Stomach (tissue), 9 donors: ENCODE measurements around the gene ITGB4. TPM values are rescaled to one million over a fixed set of nuclear protein-coding genes. Genes with fewer than 3 reads are reported as not detected.

Source experiments
- DNase-seq, 2 donors: peaks; one replicate each; pipeline versions ENCODE4 v3.0.0 to v3.0.0-alpha.2; 2013 to 2019
- H3K27ac ChIP-seq, 5 donors: fragments of 200-600 bp in 4 of 5; sonication (generic) in 4 of 5; one replicate each; pipeline ENCODE4 v1.5.1; 2013 to 2019; ENCODE audit warnings: mild to moderate bottlenecking in 1 of 5, moderate library complexity in 1 of 5
- H3K27me3 ChIP-seq, 3 donors: fragments of 200-600 bp; sonication (generic); one replicate each; pipeline ENCODE4 v1.5.1; 2017 to 2019; ENCODE audit warnings: mixed run types in 1 of 3
- H3K36me3 ChIP-seq, 4 donors: fragments of 200-600 bp; sonication (generic); 1 replicate in 3 of 4; 2 replicates in 1 of 4; pipeline ENCODE4 v1.5.1; 2016 to 2019
- H3K4me1 ChIP-seq, 4 donors: fragments of 200-600 bp; sonication (generic); one replicate each; pipeline ENCODE4 v1.5.1; 2016 to 2019
- H3K4me3 ChIP-seq, 4 donors: fragments of 200-600 bp; sonication (generic) in 3 of 4; one replicate each; pipeline ENCODE4 v1.5.1; 2016 to 2019; ENCODE audit warnings: mild to moderate bottlenecking in 1 of 4
- H3K9me3 ChIP-seq, 4 donors: fragments of 200-600 bp; sonication (generic); one replicate each; pipeline ENCODE4 v1.5.1; 2016 to 2019
- CTCF ChIP-seq, 7 experiments: fragments of 450-650 bp in 4 of 7; fragments of 200-600 bp in 3 of 7; sonication (generic) in 3 of 7; IDR thresholded peaks; one replicate each; pipeline ENCODE4 v1.5.1; 2016 to 2019; ENCODE audit warnings: antibody characterized with exemption in 7 of 7, control low read depth in 2 of 7, mild to moderate bottlenecking in 1 of 7
- EP300 ChIP-seq: sonication (generic); formaldehyde crosslinking; IDR thresholded peaks from one replicate; pipeline ENCODE4 v1.6.1; 2017; ENCODE audit warnings: antibody characterized with exemption
- POLR2A ChIP-seq, 4 donors: fragments of 450-650 bp; IDR thresholded peaks; one replicate each; pipeline ENCODE4 v1.6.1; 2016; ENCODE audit warnings: antibody characterized with exemption in 4 of 4, control low read depth in 2 of 4, mild to moderate bottlenecking in 1 of 4, moderate library complexity in 1 of 4
- POLR2AphosphoS5 ChIP-seq, 3 donors: sonication (generic); formaldehyde crosslinking; IDR thresholded peaks; one replicate each; pipeline ENCODE4 v1.6.1; 2016; ENCODE audit warnings: antibody characterized with exemption in 3 of 3
- WGBS, 5 donors: extraction: QIAGEN DNeasy Blood & Tissue Kit in 3 of 5; methylation state at CpG; one replicate each; pipeline versions ENCODE4 v1.1.5 to v1.1.7; 2013 to 2018; 5-methylcytosine and 5-hydroxymethylcytosine counted together
- intact Hi-C: fragments of 100-400 bp; cut with DNase I; formaldehyde crosslinking; loops from one replicate; pipeline ENCODE4 v1.15.1; 2023; ENCODE audit warnings: low total_unique reads
- polyA plus RNA-seq, 3 donors: library from polyadenylated mRNA; stranded (reverse); fragments of 200-250 nt; gene quantifications; one replicate each; pipeline ENCODE4 v1.2.3, GENCODE V29; 2013
- total RNA-seq, 5 donors: library from RNA; depleted of rRNA; stranded (reverse); fragments of >200 nt; gene quantifications; one replicate each; pipeline versions ENCODE4 v1.1.0 to v1.2.3, GENCODE V29; 2014 to 2016
- donor health status: healthy with polysubstance abuse.
- donor health status: Bipolar disorder and iron deficiency.
- donor health status: healthy.

Gene ITGB4
- total and polyA plus RNA-seq, 8 donors, result 33.6 to 137 (median 92.6) TPM

DNA sequence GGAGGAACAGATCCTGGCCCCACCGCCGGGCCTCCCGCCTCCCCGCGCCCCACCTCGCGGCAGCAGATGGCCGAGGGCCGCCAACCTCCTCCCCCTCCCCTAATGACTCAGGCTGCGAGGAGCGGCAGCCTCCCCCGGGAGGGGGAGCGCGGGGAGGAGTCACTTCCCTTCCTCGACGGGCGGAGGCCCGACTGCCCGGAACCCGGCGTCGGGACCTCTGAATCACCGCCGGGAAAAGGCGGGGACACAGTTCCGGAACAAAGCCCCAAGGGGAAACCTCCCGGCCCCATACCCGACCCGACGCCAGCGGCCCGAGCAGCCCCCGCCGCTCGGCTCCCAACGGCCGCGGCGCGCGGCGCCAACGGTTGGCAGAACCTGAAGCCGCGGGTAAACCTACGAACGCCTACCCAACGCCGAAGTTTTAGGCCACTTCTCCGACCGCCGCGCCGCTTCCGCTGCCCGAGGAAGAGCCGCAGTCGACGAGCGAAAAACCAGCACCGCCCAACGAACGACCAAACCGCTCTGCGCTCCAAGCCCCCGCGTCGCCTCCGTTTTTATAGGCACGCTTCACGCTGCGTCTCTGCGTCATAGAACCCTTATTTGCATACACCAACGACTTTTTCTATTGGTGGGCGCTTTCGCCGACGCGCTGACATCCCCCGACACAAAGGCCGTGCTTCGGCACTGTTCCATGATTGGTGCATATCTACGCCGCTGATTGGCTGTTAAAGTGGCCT is 58.2 kb downstream of the ITGB4 start:
- peak; percentile 76 for TF ChIP-seq EP300
- TF ChIP-seq POLR2A (IDR thresholded peaks at IDR 0.05), result peak in 2 of 4 donors; percentile 100
- TF ChIP-seq POLR2AphosphoS5 (IDR thresholded peaks at IDR 0.05), result peak; percentile 100
- peak in 1 of 7 experiments; percentile 11 for TF ChIP-seq CTCF (IDR thresholded peaks at IDR 0.05)
- peak; percentile 97 to 100 for DNase-seq
- H3K36me3 ChIP-seq, result peaks cover 19 to 46% (median 42%) of the 10 kb centered on the region in 4 donors
- 0 to 1% (median 0%) methylated on average over 52 to 83 of the region's 84 CpGs for WGBS, 5 donors
- H3K9me3 ChIP-seq, result no peaks in the 10 kb centered on the region
- peak overlapping the region; percentile 89 to 96 (median 92) for H3K4me3 ChIP-seq
- intact Hi-C loops, result no loop called here
- peaks cover 36 to 77% (median 61%) of the 10 kb centered on the region in 4 donors for H3K4me1 ChIP-seq
- H3K27ac ChIP-seq, result peak overlapping the region; percentile 96 to 99 (median 98)
- H3K27me3 ChIP-seq, result no peaks in the 10 kb centered on the region

DNA sequence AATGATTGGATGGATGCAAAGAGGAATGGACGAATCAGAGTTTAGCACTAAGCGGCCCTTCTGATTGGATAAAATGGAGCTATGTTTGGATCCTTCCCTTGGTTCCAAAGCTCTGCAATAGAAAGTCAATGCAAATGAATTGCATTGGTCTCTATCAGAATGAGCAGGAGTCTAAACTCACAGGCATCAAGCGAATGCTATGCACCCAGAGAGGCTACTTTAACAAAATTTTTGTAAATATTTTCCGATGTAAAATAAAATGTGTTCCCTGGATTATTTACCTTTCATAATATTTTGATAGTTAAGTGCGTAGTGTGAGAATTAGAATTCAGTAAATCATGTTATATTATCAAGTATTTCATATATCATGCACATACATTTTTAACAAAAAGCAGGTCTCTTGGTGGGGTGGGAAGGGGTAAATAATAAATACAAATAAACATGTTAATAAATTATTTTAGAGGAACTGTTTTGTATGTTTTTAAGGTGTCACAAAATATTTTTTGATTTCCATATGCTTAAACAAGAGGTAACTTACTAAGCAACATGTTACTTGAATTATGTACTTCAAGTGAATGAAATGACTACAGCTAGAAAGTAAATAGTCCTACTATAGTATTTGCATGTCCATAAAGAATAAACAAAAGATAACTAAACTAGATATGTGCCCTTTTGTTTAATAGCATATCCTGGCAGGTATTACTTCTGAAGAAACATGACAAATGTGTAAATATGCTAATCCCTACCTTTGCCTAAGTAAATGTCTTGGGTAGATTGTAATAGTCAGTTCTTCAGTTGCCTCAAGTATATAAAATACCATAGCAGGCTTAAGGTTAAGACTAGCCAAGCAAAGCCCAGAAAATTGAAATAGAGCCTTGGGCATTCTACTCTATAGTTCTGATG is 59.0 kb downstream of the ITGB4 start:
- Histone ChIP-seq H3K27me3 (no peaks in the 10 kb centered on the region), H3K36me3 (peaks cover 19 to 38% (median 36%) of the 10 kb centered on the region in 4 donors), H3K4me3 (no peak overlapping the region), H3K27ac (peak overlapping the region in 4 of 5 donors; percentile 63 to 99 (median 98)), H3K9me3 (no peaks in the 10 kb centered on the region), H3K4me1 (peaks cover 37 to 70% (median 62%) of the 10 kb centered on the region in 4 donors)
- 12 to 22% (median 15%) methylated on average over 5 of the region's 5 CpGs for WGBS, 5 donors
- peak in 1 of 2 donors; percentile 47 for DNase-seq
- TF ChIP-seq CTCF (IDR thresholded peaks at IDR 0.05) (no peak), POLR2AphosphoS5 (IDR thresholded peaks at IDR 0.05) (no peak), POLR2A (IDR thresholded peaks at IDR 0.05) (no peak), EP300 (no peak)
- intact Hi-C loops, result no loop called here

DNA sequence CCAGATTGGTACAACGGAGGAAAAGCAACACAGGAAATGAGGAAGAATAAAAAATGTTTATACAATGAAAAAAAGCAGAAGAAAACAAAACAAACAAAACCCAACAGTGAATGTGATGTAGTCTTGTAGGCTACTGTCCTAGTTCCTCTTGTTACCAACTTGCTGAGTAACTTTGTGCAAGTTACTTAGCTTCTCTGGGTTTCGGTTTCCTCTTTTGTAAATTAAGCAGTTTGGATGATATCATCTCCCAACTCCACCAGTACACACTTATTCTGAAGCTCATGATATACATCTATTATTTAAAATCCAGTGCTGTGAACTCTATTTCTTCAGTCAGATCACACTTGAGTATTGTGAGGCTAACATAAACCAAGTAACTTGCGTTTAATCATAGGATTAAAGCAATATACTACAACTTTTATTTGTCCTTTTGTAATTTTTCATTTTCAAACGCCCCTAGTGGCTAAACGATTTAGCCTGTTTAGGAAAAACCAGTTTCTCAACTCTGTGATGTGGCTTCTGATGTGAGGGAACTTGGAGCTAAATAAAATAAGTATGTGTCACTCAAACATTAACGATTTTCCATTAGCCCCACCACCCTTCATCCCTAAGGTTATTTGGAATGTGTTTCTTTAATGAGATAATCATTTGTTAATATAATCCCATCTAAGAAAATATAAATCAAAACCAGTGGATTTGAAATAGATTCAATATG is 62.0 kb downstream of the ITGB4 start:
- TF ChIP-seq POLR2AphosphoS5 (IDR thresholded peaks at IDR 0.05) (no peak), CTCF (IDR thresholded peaks at IDR 0.05) (peak in 5 of 7 experiments; percentile 49 to 89 (median 78)), POLR2A (IDR thresholded peaks at IDR 0.05) (no peak)
- H3K27me3 ChIP-seq, result no peaks in the 10 kb centered on the region
- H3K36me3 ChIP-seq, result peaks cover 8 to 12% (median 8%) of the 10 kb centered on the region in 4 donors
- no peak overlapping the region for H3K4me3 ChIP-seq
- WGBS, 5 donors, result 2 to 9% (median 7%) methylated on average over 6 of the region's 6 CpGs
- DNase-seq, result peak in 1 of 2 donors; percentile 91
- intact Hi-C loops, result no loop called here
- peaks cover 37 to 71% (median 55%) of the 10 kb centered on the region in 4 donors for H3K4me1 ChIP-seq
- H3K27ac ChIP-seq, result peak overlapping the region in 4 of 5 donors; percentile 97 to 100 (median 98)
- no peaks in the 10 kb centered on the region for H3K9me3 ChIP-seq
